ENCODE measurements around the gene LRRFIP2.

LRRFIP2 gene

GRCh38 chr3:37202035-37202434 lies 27.7 kb upstream of the LRRFIP2 start:
- DNase-seq: no peak
- Mint-ChIP-seq H3K4me3 (no peak overlapping the region), H3K9me3 (no peaks in the 10 kb centered on the region), H3K4me1 (ENCODE audit: low read depth) (no peaks in the 10 kb centered on the region), H3K27me3 (no peaks in the 10 kb centered on the region), H3K36me3 (ENCODE audit: low read depth) (no peaks in the 10 kb centered on the region), H3K27ac (no peak overlapping the region)

GRCh38 chr3:37200141-37200540 lies 25.8 kb upstream of the LRRFIP2 start:
- DNase-seq: no peak
- H3K36me3 Mint-ChIP-seq (ENCODE audit: low read depth): no peaks in the 10 kb centered on the region

GRCh38 chr3:37198996-37199395 lies 24.6 kb upstream of the LRRFIP2 start:
- Mint-ChIP-seq H3K36me3 (ENCODE audit: low read depth) (no peaks in the 10 kb centered on the region), H3K27me3 (no peaks in the 10 kb centered on the region), H3K9me3 (no peaks in the 10 kb centered on the region), H3K27ac (no peak overlapping the region), H3K4me3 (no peak overlapping the region), H3K4me1 (ENCODE audit: low read depth) (no peaks in the 10 kb centered on the region)
- no peak for DNase-seq

More at GRCh38 chr3:37200141-37200540, 25.8 kb upstream of the LRRFIP2 start:
- no peak overlapping the region for H3K4me3 Mint-ChIP-seq
- no peaks in the 10 kb centered on the region for H3K4me1 Mint-ChIP-seq (ENCODE audit: low read depth)
- no peaks in the 10 kb centered on the region for H3K27me3 Mint-ChIP-seq
- H3K27ac Mint-ChIP-seq: no peak overlapping the region
- H3K9me3 Mint-ChIP-seq: no peaks in the 10 kb centered on the region

GRCh38 chr3:37198547-37198946 lies 24.2 kb upstream of the LRRFIP2 start:
- Mint-ChIP-seq H3K36me3 (ENCODE audit: low read depth) (no peaks in the 10 kb centered on the region), H3K27me3 (no peaks in the 10 kb centered on the region), H3K4me3 (no peak overlapping the region), H3K4me1 (ENCODE audit: low read depth) (no peaks in the 10 kb centered on the region), H3K9me3 (no peaks in the 10 kb centered on the region), H3K27ac (no peak overlapping the region)
- DNase-seq: no peak

GRCh38 chr3:37197810-37198371 lies 23.5 kb upstream of the LRRFIP2 start:
- no peaks in the 10 kb centered on the region for H3K27me3 Mint-ChIP-seq
- DNase-seq: no peak
- no peak overlapping the region for H3K4me3 Mint-ChIP-seq
- no peaks in the 10 kb centered on the region for H3K4me1 Mint-ChIP-seq (ENCODE audit: low read depth)
- H3K9me3 Mint-ChIP-seq: no peaks in the 10 kb centered on the region
- no peak overlapping the region for H3K27ac Mint-ChIP-seq
- H3K36me3 Mint-ChIP-seq (ENCODE audit: low read depth): no peaks in the 10 kb centered on the region

- no peaks in the 10 kb centered on the region for H3K4me1 Mint-ChIP-seq (ENCODE audit: low read depth)
- no peaks in the 10 kb centered on the region for H3K9me3 Mint-ChIP-seq
- no peak overlapping the region for H3K4me3 Mint-ChIP-seq
- DNase-seq: no peak
- no peaks in the 10 kb centered on the region for H3K27me3 Mint-ChIP-seq
- H3K27ac Mint-ChIP-seq: no peak overlapping the region
- no peaks in the 10 kb centered on the region for H3K36me3 Mint-ChIP-seq (ENCODE audit: low read depth)
These were observed 20.2 kb upstream of the LRRFIP2 start for GRCh38 chr3:37194533-37194932.

- no peaks in the 10 kb centered on the region for H3K27me3 Mint-ChIP-seq
- H3K4me3 Mint-ChIP-seq: no peak overlapping the region
- H3K27ac Mint-ChIP-seq: no peak overlapping the region
- no peak for DNase-seq
- no peaks in the 10 kb centered on the region for H3K36me3 Mint-ChIP-seq (ENCODE audit: low read depth)
- H3K4me1 Mint-ChIP-seq (ENCODE audit: low read depth): no peaks in the 10 kb centered on the region
- H3K9me3 Mint-ChIP-seq: no peaks in the 10 kb centered on the region
These were observed 16.3 kb upstream of the LRRFIP2 start for GRCh38 chr3:37190667-37191066.

- no peak overlapping the region for H3K4me3 Mint-ChIP-seq
- DNase-seq: no peak
- no peaks in the 10 kb centered on the region for H3K27me3 Mint-ChIP-seq
- H3K9me3 Mint-ChIP-seq: no peaks in the 10 kb centered on the region
- H3K4me1 Mint-ChIP-seq (ENCODE audit: low read depth): no peaks in the 10 kb centered on the region
- H3K27ac Mint-ChIP-seq: no peak overlapping the region
- no peaks in the 10 kb centered on the region for H3K36me3 Mint-ChIP-seq (ENCODE audit: low read depth)
These were observed 14.7 kb upstream of the LRRFIP2 start for GRCh38 chr3:37189109-37189508.

- no peaks in the 10 kb centered on the region for H3K9me3 Mint-ChIP-seq
- no peak overlapping the region for H3K4me3 Mint-ChIP-seq
- DNase-seq: no peak
- no peak overlapping the region for H3K27ac Mint-ChIP-seq
- peaks cover 5% of the 10 kb centered on the region for H3K36me3 Mint-ChIP-seq (ENCODE audit: low read depth)
- H3K4me1 Mint-ChIP-seq (ENCODE audit: low read depth): peaks cover 32% of the 10 kb centered on the region
- H3K27me3 Mint-ChIP-seq: no peaks in the 10 kb centered on the region
These were observed 9.6 kb upstream of the LRRFIP2 start for GRCh38 chr3:37183976-37184375.

- no peak for DNase-seq
- Mint-ChIP-seq H3K9me3 (no peaks in the 10 kb centered on the region), H3K27ac (no peak overlapping the region), H3K4me3 (no peak overlapping the region), H3K27me3 (no peaks in the 10 kb centered on the region), H3K36me3 (ENCODE audit: low read depth) (peaks cover 5% of the 10 kb centered on the region), H3K4me1 (ENCODE audit: low read depth) (peaks cover 35% of the 10 kb centered on the region)
These were observed 9.0 kb upstream of the LRRFIP2 start for GRCh38 chr3:37183375-37183831.

GRCh38 chr3:37182816-37183215 lies 8.4 kb upstream of the LRRFIP2 start:
- no peaks in the 10 kb centered on the region for H3K27me3 Mint-ChIP-seq
- no peak overlapping the region for H3K27ac Mint-ChIP-seq
- DNase-seq: no peak
- H3K36me3 Mint-ChIP-seq (ENCODE audit: low read depth): peaks cover 5% of the 10 kb centered on the region
- no peak overlapping the region for H3K4me3 Mint-ChIP-seq
- H3K9me3 Mint-ChIP-seq: no peaks in the 10 kb centered on the region
- H3K4me1 Mint-ChIP-seq (ENCODE audit: low read depth): peaks cover 41% of the 10 kb centered on the region

- no peak for DNase-seq
- peaks cover 7% of the 10 kb centered on the region for H3K36me3 Mint-ChIP-seq (ENCODE audit: low read depth)
- H3K4me3 Mint-ChIP-seq: no peak overlapping the region
- peaks cover 51% of the 10 kb centered on the region for H3K4me1 Mint-ChIP-seq (ENCODE audit: low read depth)
- H3K9me3 Mint-ChIP-seq: no peaks in the 10 kb centered on the region
- H3K27me3 Mint-ChIP-seq: no peaks in the 10 kb centered on the region
- no peak overlapping the region for H3K27ac Mint-ChIP-seq
These were observed 7.4 kb upstream of the LRRFIP2 start for GRCh38 chr3:37181756-37182155.

GRCh38 chr3:37179144-37179967 lies 5.0 kb upstream of the LRRFIP2 start:
- peaks cover 60% of the 10 kb centered on the region for H3K4me1 Mint-ChIP-seq (ENCODE audit: low read depth)
- peaks cover 13% of the 10 kb centered on the region for H3K36me3 Mint-ChIP-seq (ENCODE audit: low read depth)
- no peak for DNase-seq
- H3K27me3 Mint-ChIP-seq: no peaks in the 10 kb centered on the region
- no peaks in the 10 kb centered on the region for H3K9me3 Mint-ChIP-seq
- no peak overlapping the region for H3K4me3 Mint-ChIP-seq
- H3K27ac Mint-ChIP-seq: no peak overlapping the region

GRCh38 chr3:37173806-37174205 lies 576 bp downstream of the LRRFIP2 start:
- no peak for DNase-seq

GRCh38 chr3:37171144-37171543 lies 3.2 kb downstream of the LRRFIP2 start:
- H3K9me3 Mint-ChIP-seq: no peaks in the 10 kb centered on the region
- H3K27me3 Mint-ChIP-seq: no peaks in the 10 kb centered on the region
- no peak overlapping the region for H3K27ac Mint-ChIP-seq
- peaks cover 55% of the 10 kb centered on the region for H3K36me3 Mint-ChIP-seq (ENCODE audit: low read depth)
- no peak for DNase-seq
- no peak overlapping the region for H3K4me3 Mint-ChIP-seq
- peaks cover 46% of the 10 kb centered on the region for H3K4me1 Mint-ChIP-seq (ENCODE audit: low read depth)

More at GRCh38 chr3:37173806-37174205, 576 bp downstream of the LRRFIP2 start:
- Mint-ChIP-seq H3K4me1 (ENCODE audit: low read depth) (peaks cover 65% of the 10 kb centered on the region), H3K9me3 (no peaks in the 10 kb centered on the region), H3K27ac (peak overlapping the region; percentile 96), H3K27me3 (no peaks in the 10 kb centered on the region), H3K4me3 (peak overlapping the region; percentile 90), H3K36me3 (ENCODE audit: low read depth) (peaks cover 51% of the 10 kb centered on the region)
